ENCODE data around the gene DDX1.

Gene DDX1

GRCh38 chr2:15630121-15630977, 38.7 kb downstream of the DDX1 start:
- DNase-seq (ENCODE audit: low spot score), result no peak

GRCh38 chr2:15630978-15631719, 39.5 kb downstream of the DDX1 start:
- no peak for DNase-seq (ENCODE audit: low spot score)

GRCh38 chr2:15631883-15632282, 40.2 kb downstream of the DDX1 start:
- DNase-seq (ENCODE audit: low spot score), result no peak

GRCh38 chr2:15633043-15633970, 41.6 kb downstream of the DDX1 start:
- no peak for DNase-seq (ENCODE audit: low spot score)

DNA sequence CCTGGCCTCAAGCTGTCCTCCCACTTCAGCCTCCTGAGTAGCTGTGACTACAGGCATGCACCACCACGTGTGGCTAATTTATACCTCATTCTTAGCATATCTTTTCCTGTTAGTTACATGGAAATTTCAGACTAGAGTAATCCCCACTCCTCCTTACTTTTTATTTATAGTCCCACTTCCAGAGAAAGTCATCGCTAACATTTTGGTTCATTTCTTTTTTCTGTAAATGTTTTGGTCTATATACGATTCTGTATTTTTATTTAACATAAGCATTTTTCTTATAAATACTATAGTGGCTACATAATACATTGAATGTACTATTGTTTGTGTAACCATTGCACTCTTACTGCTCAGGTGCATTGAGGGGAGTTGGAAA, 42.3 kb downstream of the DDX1 start:
- no peak for DNase-seq (ENCODE audit: low spot score)

DNA sequence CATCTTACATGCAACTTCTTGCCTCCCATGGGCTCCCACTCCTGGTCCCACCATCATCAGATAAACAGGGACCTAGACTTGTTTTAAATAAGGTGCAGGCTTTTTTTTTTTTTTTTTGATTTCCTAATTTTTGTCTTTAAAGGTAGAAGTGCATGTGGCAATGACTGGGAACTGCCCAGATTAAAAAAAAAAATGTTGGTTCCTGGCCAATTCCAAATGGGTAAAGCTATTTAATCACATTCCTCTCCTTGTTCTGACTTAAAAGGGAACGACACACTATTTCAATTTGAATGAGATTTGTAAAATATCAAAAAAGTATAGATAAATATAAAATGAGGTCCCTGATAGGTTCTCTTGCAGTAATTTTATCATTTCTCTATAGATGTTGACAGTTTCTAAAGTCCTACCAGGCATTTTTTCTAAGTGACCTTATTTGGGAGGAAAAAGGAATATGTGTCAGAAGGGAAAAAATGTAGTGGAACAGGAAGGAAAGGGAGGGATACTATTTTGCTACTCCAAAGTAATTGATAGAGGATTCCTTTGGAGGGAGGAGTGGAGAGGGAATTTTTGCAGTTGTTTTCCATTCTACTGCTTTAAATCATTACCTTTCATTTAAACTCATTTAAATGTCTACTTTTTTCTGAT, 43.3 kb downstream of the DDX1 start:
- peak; percentile 54 for DNase-seq (ENCODE audit: low spot score)

GRCh38 chr2:15636972-15637785, 45.5 kb downstream of the DDX1 start:
- DNase-seq (ENCODE audit: low spot score), result peak; percentile 81

GRCh38 chr2:15638720-15639119, 47.1 kb downstream of the DDX1 start:
- DNase-seq (ENCODE audit: low spot score), result peak; percentile 46

DNA sequence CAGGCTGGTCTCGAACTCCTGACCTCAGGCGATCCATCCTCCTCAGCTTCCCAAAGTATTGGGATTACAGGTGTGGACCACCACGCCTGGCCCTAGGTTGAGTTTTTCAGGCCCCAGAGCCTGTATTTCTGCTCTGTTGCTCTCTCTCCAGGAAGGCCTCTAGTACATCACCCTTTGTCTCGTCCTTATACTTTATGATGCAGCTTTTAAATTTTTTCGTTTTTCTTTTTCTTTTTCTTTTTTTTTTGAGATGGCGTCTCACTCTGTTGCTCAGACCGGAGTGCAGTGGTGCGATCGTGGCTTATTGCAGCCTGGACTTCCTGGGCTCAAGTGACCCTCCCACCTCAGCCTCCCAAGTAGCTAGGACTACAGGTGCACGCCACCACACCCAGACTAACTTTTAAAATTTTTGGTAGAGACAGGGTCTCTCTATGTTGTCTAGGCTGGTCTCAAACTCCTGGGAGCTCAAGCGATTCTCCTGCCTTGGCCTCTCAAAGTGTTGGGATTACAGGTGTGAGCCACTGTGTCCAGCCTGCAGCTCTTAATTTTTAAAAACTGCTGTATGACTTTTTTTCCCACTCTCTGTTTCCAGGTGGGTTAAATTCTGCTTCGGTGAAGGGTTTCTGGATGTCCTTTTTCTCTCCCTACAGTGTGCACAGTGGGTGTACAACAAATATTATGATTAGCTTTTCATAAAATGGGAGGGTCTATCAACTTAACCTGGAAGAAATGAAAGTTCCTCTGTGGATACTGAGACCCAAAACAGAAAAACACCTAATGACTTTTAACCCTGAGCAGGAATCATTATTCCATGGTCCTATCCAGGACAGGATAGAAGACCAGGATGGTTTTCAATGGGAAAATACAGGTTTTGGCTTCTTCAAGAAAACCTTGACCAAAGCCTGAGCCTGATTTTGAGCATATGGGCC, 47.9 kb downstream of the DDX1 start:
- DNase-seq (ENCODE audit: low spot score), result no peak

GRCh38 chr2:15640261-15640711, 48.6 kb downstream of the DDX1 start:
- peak; percentile 35 for DNase-seq (ENCODE audit: low spot score)

GRCh38 chr2:15640784-15641183, 49.1 kb downstream of the DDX1 start:
- no peak for DNase-seq (ENCODE audit: low spot score)

- DNase-seq (ENCODE audit: low spot score), result no peak
Measured at GRCh38 chr2:15641530-15641982, 49.9 kb downstream of the DDX1 start.

GRCh38 chr2:15642011-15642814, 50.5 kb downstream of the DDX1 start:
- no peak for DNase-seq (ENCODE audit: low spot score)

DNA sequence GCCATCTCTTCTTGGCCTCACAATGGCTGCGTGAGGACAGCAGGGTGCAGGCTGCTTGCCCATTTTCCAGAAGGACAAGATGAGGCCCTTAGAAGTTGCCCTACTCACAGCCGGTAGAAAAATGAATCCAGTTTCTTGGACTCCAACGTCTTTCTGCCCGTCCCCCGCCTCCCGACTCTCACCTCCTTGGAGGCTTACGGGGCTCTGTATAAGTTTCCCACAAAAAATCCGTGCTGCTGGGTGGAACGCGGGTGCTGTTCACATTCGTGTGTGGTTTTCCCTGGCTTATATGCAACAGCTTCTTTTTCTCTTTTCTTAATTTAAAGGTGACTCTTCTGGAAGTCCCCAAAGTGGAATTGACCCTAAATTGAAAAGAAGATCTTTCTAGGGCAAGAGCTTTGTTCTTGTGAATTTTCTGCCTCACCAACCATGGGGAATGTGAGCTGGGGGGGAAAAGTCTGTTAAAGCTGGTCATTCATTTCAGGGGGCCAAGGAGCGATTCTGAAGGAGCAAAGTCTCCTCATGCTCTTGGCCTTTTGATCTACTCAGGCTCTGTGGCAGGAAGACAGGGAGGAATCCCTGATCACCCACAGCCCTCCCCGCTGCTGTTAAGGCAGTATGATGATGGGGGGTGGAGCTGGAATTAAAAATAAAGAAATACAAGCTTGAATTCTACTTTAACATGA, 51.3 kb downstream of the DDX1 start:
- no peak for DNase-seq (ENCODE audit: low spot score)

GRCh38 chr2:15643791-15644585, 52.3 kb downstream of the DDX1 start:
- no peak for DNase-seq (ENCODE audit: low spot score)

DNA sequence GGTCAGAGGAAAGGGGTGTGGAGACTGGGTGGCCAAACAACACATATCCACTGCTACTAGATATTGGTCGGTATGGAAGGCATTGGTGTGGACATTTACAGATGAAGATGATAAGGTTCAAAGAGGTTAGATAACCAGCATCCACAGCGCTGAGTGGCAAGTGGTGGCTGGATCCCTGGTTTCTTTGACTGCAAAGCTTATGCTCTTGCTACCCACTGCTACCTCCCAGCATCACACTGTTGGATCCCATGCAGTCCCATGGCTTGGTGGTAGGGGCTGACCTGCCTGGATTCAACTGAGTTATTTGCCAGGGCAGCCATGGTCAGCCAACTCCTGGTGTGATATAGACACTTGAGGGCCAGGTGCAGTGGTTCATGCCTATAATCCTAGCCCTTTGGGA, 53.6 kb downstream of the DDX1 start:
- no peak for DNase-seq (ENCODE audit: low spot score)

DNA sequence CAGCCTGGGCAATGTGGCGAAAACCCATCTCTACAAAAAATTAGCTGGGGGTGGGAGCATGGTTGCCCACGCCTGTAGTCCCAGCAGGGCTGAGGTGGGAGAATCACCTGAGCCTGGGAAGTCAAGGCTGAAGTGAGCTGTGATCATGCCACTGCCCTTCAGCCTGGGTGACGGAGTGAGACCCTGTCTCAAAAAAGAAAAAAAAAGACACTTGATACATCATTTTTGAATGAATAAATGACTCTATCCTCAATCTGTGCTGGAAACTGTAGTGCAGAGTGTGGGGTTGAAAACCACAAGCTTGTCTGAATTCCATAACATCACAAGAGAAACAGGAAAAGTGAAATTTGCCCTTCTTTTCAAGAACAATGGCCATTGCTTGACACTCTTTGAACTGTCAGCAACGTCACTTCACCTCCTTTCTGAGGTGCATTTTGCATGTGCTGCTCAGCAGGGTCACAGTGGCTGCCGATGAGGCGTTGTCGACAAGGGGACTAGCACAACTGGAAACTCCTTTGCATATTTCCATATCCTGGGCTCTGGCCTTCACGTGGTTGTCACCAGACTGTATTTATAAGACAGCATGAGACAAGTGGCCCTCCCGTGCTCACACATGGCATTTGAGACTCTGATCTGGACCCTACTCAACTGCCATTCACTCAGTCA, 54.2 kb downstream of the DDX1 start:
- no peak for DNase-seq (ENCODE audit: low spot score)

Measured in GM03348 (cell line).